ENCODE data around the gene CCDC13.

DNA sequence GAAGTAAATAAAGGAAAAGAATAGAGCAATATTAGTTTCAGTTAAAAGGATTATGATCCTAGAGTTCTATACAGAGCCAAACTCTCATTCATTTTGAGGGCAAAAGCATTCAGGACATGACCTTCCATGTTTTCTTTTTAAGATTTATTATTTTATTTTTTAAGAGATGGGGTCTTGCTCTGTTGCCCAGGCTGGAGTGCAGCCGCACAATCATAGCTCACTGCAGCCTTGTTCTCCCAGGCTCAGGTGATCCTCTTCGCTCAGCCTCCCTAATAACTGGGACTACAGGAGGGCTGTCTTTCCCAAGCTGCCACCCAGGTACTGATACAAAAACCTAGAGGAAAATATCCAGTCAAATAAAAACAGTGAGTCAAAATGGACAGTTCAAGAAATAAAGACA, 13.6 kb upstream of the CCDC13 start:
- TF ChIP-seq SP1 (IDR thresholded peaks at IDR 0.05) (no peak), HDGF (IDR thresholded peaks at IDR 0.05; ENCODE audit: borderline replicate concordance) (no peak), FOXA1 (IDR thresholded peaks at IDR 0.05) (no peak), ELF4 (IDR thresholded peaks at IDR 0.05) (no peak), TARDBP (IDR thresholded peaks at IDR 0.05) (no peak), ARNT (IDR thresholded peaks at IDR 0.05) (no peak), FOXK2 (IDR thresholded peaks at IDR 0.05) (no peak), SUZ12 (IDR thresholded peaks at IDR 0.05) (no peak), NFRKB (IDR thresholded peaks at IDR 0.05) (no peak)
